ENCODE measurements around the gene BLNK.

The BLNK gene

DNA sequence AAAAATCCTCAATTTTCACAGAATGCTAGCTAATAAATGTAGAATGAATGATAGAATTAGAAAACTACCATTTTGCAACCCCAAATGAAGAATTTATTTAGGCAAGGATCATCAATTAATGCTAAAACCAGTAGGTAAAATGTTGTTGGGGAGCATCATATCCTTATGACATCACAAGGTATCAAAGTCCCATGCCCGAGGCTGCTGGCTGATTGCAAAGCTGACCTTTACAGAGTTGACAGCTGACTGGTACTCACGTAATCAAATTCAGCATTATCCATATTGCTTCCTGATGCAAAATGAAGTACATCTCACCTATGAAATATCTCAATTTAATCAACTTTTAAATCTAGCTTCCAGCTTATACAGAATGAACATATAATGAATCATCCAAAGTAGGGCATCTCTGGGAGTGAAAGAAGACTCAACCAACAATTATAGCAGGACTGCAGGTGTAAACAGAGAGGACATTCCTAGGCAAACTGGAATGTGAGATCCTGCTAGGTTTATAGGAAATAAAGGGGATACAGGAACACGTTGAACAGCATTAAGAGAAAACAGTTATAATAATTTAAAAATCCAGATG is 10.2 kb upstream of the BLNK start:
- no peak for TF ChIP-seq POLR2AphosphoS5 (IDR thresholded peaks at IDR 0.05; ENCODE audit: low read depth, low read length)

DNA sequence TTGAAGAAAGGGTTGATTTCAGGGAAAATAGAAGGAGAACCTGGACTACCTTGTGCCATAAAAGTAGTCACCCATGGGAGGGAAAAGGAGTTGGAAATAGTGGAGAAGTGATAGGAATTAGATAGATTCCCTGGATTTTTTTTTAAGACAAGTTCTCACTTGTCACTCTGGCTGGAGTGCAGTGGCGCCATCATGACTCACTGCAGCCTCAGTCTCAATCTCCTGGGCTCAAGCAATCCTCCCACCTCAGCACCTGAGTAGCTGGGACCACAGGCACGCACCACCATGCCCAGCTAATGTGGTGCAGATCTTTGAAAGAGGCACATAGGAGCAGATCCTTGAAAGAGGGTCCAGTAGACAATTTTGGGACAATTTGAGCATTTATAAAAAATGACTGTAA is 9.5 kb upstream of the BLNK start:
- no peak for TF ChIP-seq POLR2AphosphoS5 (IDR thresholded peaks at IDR 0.05; ENCODE audit: low read depth, low read length)
- no peak for TF ChIP-seq FOXP2 (optimal IDR thresholded peaks at IDR 0.05; ENCODE audit: borderline replicate concordance, extremely low read depth, extremely low read length, insufficient read depth)
- TF ChIP-seq, protein P1, sequence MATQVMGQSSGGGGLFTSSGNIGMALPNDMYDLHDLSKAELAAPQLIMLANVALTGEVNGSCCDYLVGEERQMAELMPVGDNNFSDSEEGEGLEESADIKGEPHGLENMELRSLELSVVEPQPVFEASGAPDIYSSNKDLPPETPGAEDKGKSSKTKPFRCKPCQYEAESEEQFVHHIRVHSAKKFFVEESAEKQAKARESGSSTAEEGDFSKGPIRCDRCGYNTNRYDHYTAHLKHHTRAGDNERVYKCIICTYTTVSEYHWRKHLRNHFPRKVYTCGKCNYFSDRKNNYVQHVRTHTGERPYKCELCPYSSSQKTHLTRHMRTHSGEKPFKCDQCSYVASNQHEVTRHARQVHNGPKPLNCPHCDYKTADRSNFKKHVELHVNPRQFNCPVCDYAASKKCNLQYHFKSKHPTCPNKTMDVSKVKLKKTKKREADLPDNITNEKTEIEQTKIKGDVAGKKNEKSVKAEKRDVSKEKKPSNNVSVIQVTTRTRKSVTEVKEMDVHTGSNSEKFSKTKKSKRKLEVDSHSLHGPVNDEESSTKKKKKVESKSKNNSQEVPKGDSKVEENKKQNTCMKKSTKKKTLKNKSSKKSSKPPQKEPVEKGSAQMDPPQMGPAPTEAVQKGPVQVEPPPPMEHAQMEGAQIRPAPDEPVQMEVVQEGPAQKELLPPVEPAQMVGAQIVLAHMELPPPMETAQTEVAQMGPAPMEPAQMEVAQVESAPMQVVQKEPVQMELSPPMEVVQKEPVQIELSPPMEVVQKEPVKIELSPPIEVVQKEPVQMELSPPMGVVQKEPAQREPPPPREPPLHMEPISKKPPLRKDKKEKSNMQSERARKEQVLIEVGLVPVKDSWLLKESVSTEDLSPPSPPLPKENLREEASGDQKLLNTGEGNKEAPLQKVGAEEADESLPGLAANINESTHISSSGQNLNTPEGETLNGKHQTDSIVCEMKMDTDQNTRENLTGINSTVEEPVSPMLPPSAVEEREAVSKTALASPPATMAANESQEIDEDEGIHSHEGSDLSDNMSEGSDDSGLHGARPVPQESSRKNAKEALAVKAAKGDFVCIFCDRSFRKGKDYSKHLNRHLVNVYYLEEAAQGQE (IDR thresholded peaks at IDR 0.05; ENCODE audit: insufficient read depth in 1 of 2, low read depth in 2 of 2, low read length in 2 of 2) = no peak
- no peak for TF ChIP-seq SIN3A (IDR thresholded peaks at IDR 0.05; ENCODE audit: borderline replicate concordance, insufficient read depth, low read length)
- no peak for TF ChIP-seq TAF1 (IDR thresholded peaks at IDR 0.05; ENCODE audit: borderline replicate concordance, insufficient read depth, low read length)

DNA sequence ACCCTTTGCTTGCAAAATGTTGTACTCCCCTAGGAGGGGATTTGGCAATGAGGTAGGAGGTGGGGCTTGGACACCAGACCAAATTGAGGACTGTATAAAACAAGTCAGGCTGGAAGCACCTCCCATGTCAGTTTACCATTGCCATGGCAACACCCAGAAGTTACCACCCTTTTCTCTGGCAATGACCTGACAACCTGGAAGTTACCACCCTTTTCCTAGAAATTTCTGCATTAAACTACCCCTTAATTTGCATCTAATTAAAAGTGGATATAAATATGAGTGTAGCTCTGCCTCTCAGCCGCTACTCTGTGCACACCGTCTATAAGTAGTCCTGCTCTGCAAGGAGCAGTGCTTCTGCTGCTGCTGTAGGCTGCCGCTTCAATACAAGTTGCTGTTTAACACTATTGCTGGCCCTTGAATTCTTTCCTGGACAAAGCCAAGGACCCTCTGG is 7.8 kb upstream of the BLNK start:
- no peak for TF ChIP-seq SIN3A (IDR thresholded peaks at IDR 0.05; ENCODE audit: borderline replicate concordance, insufficient read depth, low read length)
- TF ChIP-seq TAF1 (IDR thresholded peaks at IDR 0.05; ENCODE audit: borderline replicate concordance, insufficient read depth, low read length) = no peak
- TF ChIP-seq, protein P1 (IDR thresholded peaks at IDR 0.05; ENCODE audit: insufficient read depth in 1 of 2, low read depth in 2 of 2, low read length in 2 of 2) = no peak
- no peak for TF ChIP-seq FOXP2 (optimal IDR thresholded peaks at IDR 0.05; ENCODE audit: borderline replicate concordance, extremely low read depth, extremely low read length, insufficient read depth)
- no peak for TF ChIP-seq POLR2AphosphoS5 (IDR thresholded peaks at IDR 0.05; ENCODE audit: low read depth, low read length)

DNA sequence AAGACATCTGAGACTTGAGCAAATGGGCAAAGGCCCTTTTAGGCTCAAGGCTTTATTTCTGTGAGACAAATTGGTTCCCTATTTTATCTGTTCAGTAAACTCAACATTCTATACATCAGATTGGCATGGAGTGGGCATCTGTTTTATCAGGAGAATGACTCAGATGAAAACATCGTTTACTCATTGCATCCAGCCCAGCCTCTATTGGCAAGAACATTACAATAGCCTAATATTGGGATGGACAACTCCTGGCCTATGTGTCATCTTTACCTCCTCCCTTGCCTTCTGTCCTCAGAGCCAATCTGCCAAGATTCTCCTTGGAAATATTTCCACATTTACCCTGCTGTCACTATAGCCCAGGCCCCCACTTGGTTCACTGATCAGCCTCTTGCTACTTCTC is 5.5 kb upstream of the BLNK start:
- TF ChIP-seq TAF1 (IDR thresholded peaks at IDR 0.05; ENCODE audit: borderline replicate concordance, insufficient read depth, low read length) = no peak
- TF ChIP-seq, protein P1 (IDR thresholded peaks at IDR 0.05; ENCODE audit: insufficient read depth in 1 of 2, low read depth in 2 of 2, low read length in 2 of 2) = no peak
- TF ChIP-seq FOXP2 (optimal IDR thresholded peaks at IDR 0.05; ENCODE audit: borderline replicate concordance, extremely low read depth, extremely low read length, insufficient read depth) = no peak
- no peak for TF ChIP-seq POLR2AphosphoS5 (IDR thresholded peaks at IDR 0.05; ENCODE audit: low read depth, low read length)
- TF ChIP-seq SIN3A (IDR thresholded peaks at IDR 0.05; ENCODE audit: borderline replicate concordance, insufficient read depth, low read length) = no peak

DNA sequence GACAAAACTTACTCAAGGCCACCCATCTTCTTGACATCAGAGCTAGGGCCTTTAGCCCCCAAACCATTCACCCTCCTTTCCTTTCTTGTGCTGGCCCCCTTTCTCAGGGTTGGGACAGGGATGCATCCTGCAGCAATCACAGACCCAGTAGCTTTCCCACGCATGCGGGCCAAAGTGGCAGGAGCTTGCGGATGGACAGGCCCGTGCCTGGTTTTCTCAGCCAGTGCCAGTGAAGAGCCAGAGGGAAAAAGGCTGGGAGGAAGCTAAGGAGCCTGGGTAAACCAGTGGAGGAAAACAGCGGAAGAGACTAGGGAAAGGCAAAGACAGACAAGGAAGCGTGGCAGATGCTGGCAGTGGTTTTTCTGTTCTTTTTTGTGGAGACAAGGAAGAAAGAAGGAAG is 5.1 kb upstream of the BLNK start:
- TF ChIP-seq, protein P1 (IDR thresholded peaks at IDR 0.05; ENCODE audit: insufficient read depth in 1 of 2, low read depth in 2 of 2, low read length in 2 of 2) = no peak
- no peak for TF ChIP-seq FOXP2 (optimal IDR thresholded peaks at IDR 0.05; ENCODE audit: borderline replicate concordance, extremely low read depth, extremely low read length, insufficient read depth)
- no peak for TF ChIP-seq SIN3A (IDR thresholded peaks at IDR 0.05; ENCODE audit: borderline replicate concordance, insufficient read depth, low read length)
- TF ChIP-seq TAF1 (IDR thresholded peaks at IDR 0.05; ENCODE audit: borderline replicate concordance, insufficient read depth, low read length) = no peak
- TF ChIP-seq POLR2AphosphoS5 (IDR thresholded peaks at IDR 0.05; ENCODE audit: low read depth, low read length) = no peak
